ENCODE results near the gene PARD6G.

DNA sequence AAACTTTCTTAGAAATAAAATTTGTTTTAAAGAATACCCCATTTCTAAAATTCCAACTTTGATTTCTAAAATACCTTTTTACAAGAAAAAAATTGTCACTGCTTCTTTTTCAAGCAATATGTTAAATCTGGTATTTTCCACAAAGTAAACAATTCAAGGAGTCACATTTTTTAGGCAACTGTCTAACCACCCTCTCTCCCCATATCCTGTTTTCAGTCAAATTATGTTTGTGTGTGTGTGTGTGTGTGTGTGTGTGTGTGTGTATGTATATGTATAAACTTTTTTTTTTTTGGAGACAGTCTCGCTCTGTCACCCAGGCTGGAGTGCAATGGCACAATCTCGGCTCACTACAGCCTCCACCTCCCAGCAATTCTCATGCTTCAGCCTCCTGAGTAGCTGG, 79.0 kb downstream of the PARD6G start:
- TF ChIP-seq, protein P1, sequence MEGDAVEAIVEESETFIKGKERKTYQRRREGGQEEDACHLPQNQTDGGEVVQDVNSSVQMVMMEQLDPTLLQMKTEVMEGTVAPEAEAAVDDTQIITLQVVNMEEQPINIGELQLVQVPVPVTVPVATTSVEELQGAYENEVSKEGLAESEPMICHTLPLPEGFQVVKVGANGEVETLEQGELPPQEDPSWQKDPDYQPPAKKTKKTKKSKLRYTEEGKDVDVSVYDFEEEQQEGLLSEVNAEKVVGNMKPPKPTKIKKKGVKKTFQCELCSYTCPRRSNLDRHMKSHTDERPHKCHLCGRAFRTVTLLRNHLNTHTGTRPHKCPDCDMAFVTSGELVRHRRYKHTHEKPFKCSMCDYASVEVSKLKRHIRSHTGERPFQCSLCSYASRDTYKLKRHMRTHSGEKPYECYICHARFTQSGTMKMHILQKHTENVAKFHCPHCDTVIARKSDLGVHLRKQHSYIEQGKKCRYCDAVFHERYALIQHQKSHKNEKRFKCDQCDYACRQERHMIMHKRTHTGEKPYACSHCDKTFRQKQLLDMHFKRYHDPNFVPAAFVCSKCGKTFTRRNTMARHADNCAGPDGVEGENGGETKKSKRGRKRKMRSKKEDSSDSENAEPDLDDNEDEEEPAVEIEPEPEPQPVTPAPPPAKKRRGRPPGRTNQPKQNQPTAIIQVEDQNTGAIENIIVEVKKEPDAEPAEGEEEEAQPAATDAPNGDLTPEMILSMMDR (IDR thresholded peaks at IDR 0.05), result no peak
- no peak for TF ChIP-seq POLR2A (IDR thresholded peaks at IDR 0.05)
